VCaP (cell line): ENCODE data around the gene CP.

ENCODE experiments used
- H3K27ac ChIP-seq: fragments of 450-650 bp; 2 replicates; pipeline ENCODE4 v1.5.1; 2017
- TF ChIP-seq, protein P1 (sequence below): fragments of 450-650 bp; conservative IDR thresholded peaks from 2 replicates; pipeline ENCODE4 v1.5.1; 2017; ENCODE audit warnings: mild to moderate bottlenecking, moderate library complexity

CP gene

GRCh38 chr3:149162007-149162406, 59.6 kb downstream of the CP start:
- TF ChIP-seq, protein P1, sequence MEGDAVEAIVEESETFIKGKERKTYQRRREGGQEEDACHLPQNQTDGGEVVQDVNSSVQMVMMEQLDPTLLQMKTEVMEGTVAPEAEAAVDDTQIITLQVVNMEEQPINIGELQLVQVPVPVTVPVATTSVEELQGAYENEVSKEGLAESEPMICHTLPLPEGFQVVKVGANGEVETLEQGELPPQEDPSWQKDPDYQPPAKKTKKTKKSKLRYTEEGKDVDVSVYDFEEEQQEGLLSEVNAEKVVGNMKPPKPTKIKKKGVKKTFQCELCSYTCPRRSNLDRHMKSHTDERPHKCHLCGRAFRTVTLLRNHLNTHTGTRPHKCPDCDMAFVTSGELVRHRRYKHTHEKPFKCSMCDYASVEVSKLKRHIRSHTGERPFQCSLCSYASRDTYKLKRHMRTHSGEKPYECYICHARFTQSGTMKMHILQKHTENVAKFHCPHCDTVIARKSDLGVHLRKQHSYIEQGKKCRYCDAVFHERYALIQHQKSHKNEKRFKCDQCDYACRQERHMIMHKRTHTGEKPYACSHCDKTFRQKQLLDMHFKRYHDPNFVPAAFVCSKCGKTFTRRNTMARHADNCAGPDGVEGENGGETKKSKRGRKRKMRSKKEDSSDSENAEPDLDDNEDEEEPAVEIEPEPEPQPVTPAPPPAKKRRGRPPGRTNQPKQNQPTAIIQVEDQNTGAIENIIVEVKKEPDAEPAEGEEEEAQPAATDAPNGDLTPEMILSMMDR: no peak
- H3K27ac ChIP-seq: peak overlapping the region; percentile 17; the same call in 1 of the 2 replicates

DNA sequence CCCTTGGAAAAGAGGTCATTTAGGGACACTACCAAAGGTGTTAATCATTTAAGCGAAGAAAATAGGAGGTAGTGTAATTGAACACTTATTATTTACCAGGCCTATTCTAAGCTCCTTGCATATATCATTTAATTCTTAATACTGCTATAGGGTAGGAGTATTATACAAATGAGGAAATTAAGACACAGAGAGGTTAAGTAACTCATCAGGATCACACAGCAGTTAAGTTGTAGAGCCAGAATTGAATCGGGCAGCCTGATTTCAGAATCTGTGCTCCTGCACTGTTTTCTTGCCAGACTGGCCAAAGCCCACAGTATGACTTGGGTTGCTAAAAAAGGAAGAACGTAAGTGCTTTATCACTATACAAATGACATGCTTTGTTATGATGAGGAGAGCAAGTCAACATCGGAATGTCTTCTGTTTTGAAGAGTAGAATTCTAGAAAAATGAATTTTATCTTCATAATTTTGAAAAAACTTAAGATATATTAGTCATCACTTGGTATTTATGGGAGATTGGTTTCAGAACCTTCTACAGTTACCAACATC, 60.8 kb downstream of the CP start:
- TF ChIP-seq, protein P1: no peak
- H3K27ac ChIP-seq: no peak overlapping the region

- no peak overlapping the region for H3K27ac ChIP-seq
- TF ChIP-seq, protein P1: no peak
Observed at GRCh38 chr3:149153402-149153801, 68.2 kb downstream of the CP start.

DNA sequence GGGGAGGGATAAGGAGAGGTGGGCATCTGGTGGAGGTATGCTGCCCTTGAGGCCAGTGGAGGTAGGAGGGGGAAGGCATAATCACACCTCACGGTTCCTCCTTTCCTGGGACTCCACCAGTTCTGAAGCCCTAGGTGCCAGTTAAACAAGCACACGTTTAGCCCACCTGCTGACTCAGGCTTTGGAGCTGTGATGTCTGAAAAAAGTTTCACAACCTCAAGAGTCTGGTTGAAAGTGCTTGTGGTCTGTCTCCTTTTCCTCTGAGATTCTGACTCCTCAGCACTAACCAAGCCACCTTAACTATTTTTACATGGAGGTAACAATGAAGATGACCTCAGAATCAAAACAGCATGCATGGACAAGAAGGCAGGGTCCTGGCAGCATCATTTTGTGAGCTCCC, 69.2 kb downstream of the CP start:
- H3K27ac ChIP-seq: no peak overlapping the region
- TF ChIP-seq, protein P1: no peak

DNA sequence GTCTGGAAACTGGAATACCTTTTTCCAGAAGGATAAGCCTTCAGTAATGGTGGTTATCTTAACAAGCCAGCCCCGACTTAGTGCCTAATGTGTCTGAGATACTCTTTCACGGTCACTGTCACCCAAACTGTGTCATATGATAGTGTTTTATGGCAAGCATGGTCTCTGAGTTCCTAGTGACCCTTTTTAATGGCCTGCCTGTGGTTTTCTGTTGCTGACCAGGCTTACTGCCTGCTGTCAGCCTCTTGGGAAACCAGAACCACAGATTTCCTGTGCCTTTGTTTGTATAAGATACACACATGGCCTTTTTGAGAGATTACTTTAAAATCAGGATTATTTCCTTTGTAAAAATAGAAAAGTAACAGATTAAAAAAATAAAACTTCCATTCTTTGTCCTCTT, 69.8 kb downstream of the CP start:
- H3K27ac ChIP-seq: no peak overlapping the region
- TF ChIP-seq, protein P1: no peak

DNA sequence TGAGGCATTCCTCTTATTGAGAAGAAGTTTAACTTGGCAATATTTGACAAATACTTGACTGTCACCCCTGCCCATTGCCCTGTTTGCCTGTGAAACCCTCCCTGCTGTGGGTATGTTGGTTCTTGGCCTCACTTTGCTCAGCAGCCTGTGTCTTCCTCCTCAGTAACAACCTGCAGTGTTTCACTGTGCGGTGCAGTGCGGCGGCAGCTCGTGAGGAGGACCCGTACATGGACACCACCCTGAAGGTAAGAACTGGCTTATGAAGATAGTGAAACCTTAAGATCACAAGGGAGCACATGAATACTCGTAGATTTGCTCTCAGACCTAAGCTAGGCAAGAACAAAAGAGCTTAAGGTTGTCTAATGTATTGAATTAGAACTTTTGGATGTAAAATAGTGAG, 71.2 kb downstream of the CP start:
- H3K27ac ChIP-seq: no peak overlapping the region
- TF ChIP-seq, protein P1: no peak

GRCh38 chr3:149145974-149146373, 75.7 kb downstream of the CP start:
- no peak overlapping the region for H3K27ac ChIP-seq
- TF ChIP-seq, protein P1: no peak

- TF ChIP-seq, protein P1: no peak
- H3K27ac ChIP-seq: no peak overlapping the region
Observed at GRCh38 chr3:149145356-149145755, 76.3 kb downstream of the CP start.
